Endothelial cell of umbilical vein (primary cell): ENCODE results near the gene LANCL2. TPM values are rescaled to one million over a fixed set of nuclear protein-coding genes. Genes with fewer than 3 reads are reported as not detected.

Experiments used
- BruUV-seq: library from RNA; stranded (reverse); fragments of 400-500 nt; replicated peaks from 2 replicates; lab custom pipeline; 2021; lab: Mats Ljungman, UMichigan
- CTCF ChIA-PET: fragments of 300-600, 350-600 bp; sonication (Branson Sonifier 250); formaldehyde crosslinking; loops from one replicate; lab custom pipeline; 2021; ENCODE audit warnings: antibody characterized with exemption, inconsistent platforms; lab: Charles Lee
- POLR2A ChIA-PET: fragments of 300-600, 350-600 bp; sonication (Branson Sonifier 250); formaldehyde crosslinking; loops from one replicate; lab custom pipeline; 2021; ENCODE audit warnings: antibody characterized with exemption, inconsistent platforms; lab: Charles Lee
- DNase-seq: peaks from one replicate; pipeline ENCODE4 v3.0.0-alpha.2; 2011; ENCODE audit warnings: low read depth, low spot score
- FAIRE-seq: peaks from 2 replicates; lab custom pipeline; 2011; peaks lifted over from hg19 to GRCh38; lab: Jason Lieb, UNC
- H2AFZ ChIP-seq: 2 replicates; pipeline ENCODE4 v1.6.0; 2012; ENCODE audit warnings: low read depth, low read length, control low read depth, inconsistent platforms
- H3K27ac ChIP-seq: 2 replicates; pipeline ENCODE4 v1.5.1; 2011; ENCODE audit warnings: low read depth, mild to moderate bottlenecking, control low read depth, low read length, moderate library complexity; ENCODE audit not compliant: insufficient read depth
- H3K27me3 ChIP-seq, 2 experiments: 2 replicates each; pipeline versions ENCODE4 v1.6.0 to v1.6.1; 2011; ENCODE audit warnings: low read length in 2 of 2, mixed read lengths in 1 of 2; ENCODE audit not compliant: control insufficient read depth in 2 of 2, insufficient read depth in 2 of 2
- H3K36me3 ChIP-seq, 2 experiments: 2 replicates in 1 of 2; 3 replicates in 1 of 2; pipeline ENCODE4 v1.5.1; 2011; ENCODE audit warnings: low read length in 2 of 2, mild to moderate bottlenecking in 1 of 2, moderate library complexity in 1 of 2; ENCODE audit not compliant: control insufficient read depth in 2 of 2, insufficient read depth in 2 of 2; ENCODE audit errors: extremely low read depth in 1 of 2
- H3K4me1 ChIP-seq: 3 replicates; pipeline ENCODE4 v1.5.1; 2011; ENCODE audit warnings: mild to moderate bottlenecking, low read length; ENCODE audit not compliant: control insufficient read depth, insufficient read depth; ENCODE audit errors: extremely low read depth
- H3K4me2 ChIP-seq: 2 replicates; pipeline ENCODE4 v1.6.1; 2011; ENCODE audit warnings: low read length, control low read depth, mixed read lengths; ENCODE audit not compliant: insufficient read depth
- H3K4me3 ChIP-seq, 3 experiments: fragments of 200-600 bp in 1 of 3; sonication (generic), shearing (Covaris generic) in 1 of 3; replicated peaks in 1 of 3; 2 replicates each; pipeline ENCODE4 v1.5.1; 2011 to 2016; ENCODE audit warnings: control low read depth in 3 of 3, low read length in 3 of 3, mild to moderate bottlenecking in 2 of 3, inconsistent platforms in 1 of 3, low read depth in 1 of 3, moderate library complexity in 1 of 3; ENCODE audit not compliant: insufficient read depth in 1 of 3
- H3K79me2 ChIP-seq: 2 replicates; pipeline ENCODE4 v1.6.0; 2012; ENCODE audit warnings: low read length, inconsistent platforms; ENCODE audit not compliant: control insufficient read depth, insufficient read depth
- H3K9ac ChIP-seq: replicated peaks from 2 replicates; pipeline ENCODE3; 2011; ENCODE audit warnings: low read length, control low read depth; ENCODE audit not compliant: insufficient read depth; ENCODE audit errors: extremely low read depth
- H3K9me1 ChIP-seq: replicated peaks from 3 replicates; pipeline ENCODE4 v1.6.0; 2011; ENCODE audit warnings: mild to moderate bottlenecking, low read length; ENCODE audit not compliant: control insufficient read depth, insufficient read depth; ENCODE audit errors: extremely low read depth
- H3K9me3 ChIP-seq: replicated peaks from 2 replicates; pipeline ENCODE4 v1.5.1; 2012; ENCODE audit warnings: low read length, inconsistent platforms; ENCODE audit not compliant: control insufficient read depth, insufficient read depth
- H4K20me1 ChIP-seq: replicated peaks from 2 replicates; pipeline ENCODE3; 2011; ENCODE audit warnings: mild to moderate bottlenecking, low read length; ENCODE audit not compliant: control insufficient read depth, insufficient read depth; ENCODE audit errors: extremely low read depth
- EZH2 ChIP-seq: IDR thresholded peaks from 2 replicates; pipeline ENCODE4 v1.6.1; 2012; ENCODE audit warnings: borderline replicate concordance, low read depth, mild to moderate bottlenecking, moderate library complexity, low read length, inconsistent platforms; ENCODE audit not compliant: severe bottlenecking
- FOS ChIP-seq: IDR thresholded peaks from 2 replicates; pipeline ENCODE4 v1.6.1; 2011; ENCODE audit warnings: mild to moderate bottlenecking, low read length, moderate library complexity, borderline replicate concordance; ENCODE audit not compliant: insufficient read depth
- GATA2 ChIP-seq: IDR thresholded peaks from 2 replicates; pipeline ENCODE4 v1.7.0; 2011; ENCODE audit warnings: low read depth, mild to moderate bottlenecking, moderate library complexity, mixed read lengths, low read length; ENCODE audit not compliant: insufficient read length, insufficient read depth
- JUN ChIP-seq: IDR thresholded peaks from 2 replicates; pipeline ENCODE4 v1.6.1; 2011; ENCODE audit warnings: borderline replicate concordance, low read depth; ENCODE audit not compliant: insufficient read length, insufficient read depth
- MYC ChIP-seq: IDR thresholded peaks from one replicate; pipeline ENCODE4 v1.6.1; 2011; ENCODE audit warnings: mild to moderate bottlenecking, low read depth, low read length
- POLR2A ChIP-seq: IDR thresholded peaks from 2 replicates; pipeline ENCODE4 v1.6.1; 2012; ENCODE audit warnings: low read depth, mild to moderate bottlenecking, control low read depth, low read length
- POLR2AphosphoS5 ChIP-seq: IDR thresholded peaks from 2 replicates; pipeline ENCODE4 v1.6.1; 2012; ENCODE audit warnings: low read depth, mild to moderate bottlenecking, control low read depth, low read length, moderate library complexity; ENCODE audit not compliant: insufficient read depth
- dilution Hi-C: fragments of 300-500 bp; cut with MboI; formaldehyde crosslinking; loops from one replicate; pipeline ENCODE4 v1.15.0; 2019; ENCODE audit warnings: low sequenced_read_pairs; ENCODE audit not compliant: extremely low pct_ligation_motif_present
- intact Hi-C: fragments of 100-400 bp; cut with micrococcal nuclease; formaldehyde crosslinking; loops from one replicate; pipeline ENCODE4 v1.10.0; 2022
- polyA plus RNA-seq, 4 experiments: library from polyadenylated mRNA; depleted of rRNA in 3 of 4; stranded (reverse) in 3 of 4; unstranded in 1 of 4; fragments of >200 nt; gene quantifications; 2 replicates each; pipeline versions ENCODE4 v1.2.1 to v1.2.3, GENCODE V29; 2011 to 2012; ENCODE audit warnings: missing spikeins in 1 of 4
- total RNA-seq: library from RNA; stranded (reverse); gene quantifications from 2 replicates; pipeline ENCODE4 v1.2.3, GENCODE V29; 2021
- TF ChIP-seq, protein P1 (sequence below), 2 donors: IDR thresholded peaks; 1 replicate in 1 of 2; 2 replicates in 1 of 2; pipeline ENCODE4 v1.5.1; 2011; ENCODE audit warnings: low read length in 2 of 2, mild to moderate bottlenecking in 2 of 2, moderate library complexity in 2 of 2, control low read depth in 1 of 2, inconsistent platforms in 1 of 2, low read depth in 1 of 2; ENCODE audit not compliant: insufficient read depth in 1 of 2; ENCODE audit errors: extremely low read depth in 1 of 2
- TF ChIP-seq, protein P2 (sequence below): IDR thresholded peaks from 2 replicates; pipeline ENCODE4 v1.6.1; 2011; ENCODE audit not compliant: insufficient read depth, insufficient read length

LANCL2 gene
- total and polyA plus RNA-seq, 2 donors (not counting 3 experiments of a cell fraction or from before 2014, with no cell fraction given): 19.2 to 25.3 TPM

DNA sequence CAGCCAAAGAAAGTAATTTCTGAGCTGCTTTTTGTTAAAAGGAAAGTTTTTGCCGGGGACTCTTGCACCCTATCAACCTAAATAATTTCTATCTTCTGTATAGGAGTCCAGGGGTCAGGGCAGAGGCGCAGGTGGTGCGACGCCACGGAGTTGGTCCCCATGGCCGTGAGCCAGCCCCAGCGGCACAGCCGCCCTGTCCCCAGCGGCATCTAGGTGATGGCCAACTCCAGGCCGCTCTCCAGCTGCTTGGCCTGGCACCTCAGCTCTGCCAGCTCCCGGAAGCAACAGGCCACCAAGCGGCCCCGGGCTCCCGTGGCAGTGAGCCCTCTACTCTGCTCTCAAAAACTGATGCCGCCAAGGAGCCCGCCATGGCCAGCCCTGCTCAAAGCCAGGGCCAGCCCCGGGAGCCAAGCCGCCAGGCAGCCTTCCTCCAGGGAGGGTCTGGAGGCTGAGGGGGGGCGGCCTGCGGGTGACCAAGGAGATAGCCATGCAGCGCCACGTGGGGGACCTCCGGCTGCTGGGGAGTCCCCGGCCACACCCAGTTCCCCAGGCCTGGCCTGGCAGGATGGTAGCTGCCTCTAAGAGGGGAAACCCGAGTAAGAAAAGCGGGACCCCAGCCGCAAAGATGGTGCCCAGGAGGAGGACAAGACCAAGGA lies 22.8 kb upstream of the LANCL2 start:
- TF ChIP-seq, protein P1, sequence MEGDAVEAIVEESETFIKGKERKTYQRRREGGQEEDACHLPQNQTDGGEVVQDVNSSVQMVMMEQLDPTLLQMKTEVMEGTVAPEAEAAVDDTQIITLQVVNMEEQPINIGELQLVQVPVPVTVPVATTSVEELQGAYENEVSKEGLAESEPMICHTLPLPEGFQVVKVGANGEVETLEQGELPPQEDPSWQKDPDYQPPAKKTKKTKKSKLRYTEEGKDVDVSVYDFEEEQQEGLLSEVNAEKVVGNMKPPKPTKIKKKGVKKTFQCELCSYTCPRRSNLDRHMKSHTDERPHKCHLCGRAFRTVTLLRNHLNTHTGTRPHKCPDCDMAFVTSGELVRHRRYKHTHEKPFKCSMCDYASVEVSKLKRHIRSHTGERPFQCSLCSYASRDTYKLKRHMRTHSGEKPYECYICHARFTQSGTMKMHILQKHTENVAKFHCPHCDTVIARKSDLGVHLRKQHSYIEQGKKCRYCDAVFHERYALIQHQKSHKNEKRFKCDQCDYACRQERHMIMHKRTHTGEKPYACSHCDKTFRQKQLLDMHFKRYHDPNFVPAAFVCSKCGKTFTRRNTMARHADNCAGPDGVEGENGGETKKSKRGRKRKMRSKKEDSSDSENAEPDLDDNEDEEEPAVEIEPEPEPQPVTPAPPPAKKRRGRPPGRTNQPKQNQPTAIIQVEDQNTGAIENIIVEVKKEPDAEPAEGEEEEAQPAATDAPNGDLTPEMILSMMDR (IDR thresholded peaks at IDR 0.05; ENCODE audit: extremely low read depth in 1 of 2, insufficient read depth in 1 of 2, low read depth in 1 of 2, low read length in 2 of 2): no peak
- no peak for TF ChIP-seq MYC
- TF ChIP-seq JUN: no peak
- no peak for TF ChIP-seq FOS
- TF ChIP-seq EZH2: no peak
- TF ChIP-seq, protein P2, sequence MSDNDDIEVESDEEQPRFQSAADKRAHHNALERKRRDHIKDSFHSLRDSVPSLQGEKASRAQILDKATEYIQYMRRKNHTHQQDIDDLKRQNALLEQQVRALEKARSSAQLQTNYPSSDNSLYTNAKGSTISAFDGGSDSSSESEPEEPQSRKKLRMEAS: no peak
- no peak for TF ChIP-seq GATA2
- TF ChIP-seq POLR2AphosphoS5: no peak
- TF ChIP-seq POLR2A: no peak
- Histone ChIP-seq H2AFZ (no peak overlapping the region), H3K36me3 (no peaks in the 10 kb centered on the region), H3K4me1 (no peaks in the 10 kb centered on the region), H3K27me3 (no peaks in the 10 kb centered on the region), H3K4me3 (no peak overlapping the region), H3K4me2 (no peak overlapping the region), H3K9me3 (no peaks in the 10 kb centered on the region), H3K79me2 (no peaks in the 10 kb centered on the region), H3K9me1 (no peaks in the 10 kb centered on the region), H4K20me1 (no peaks in the 10 kb centered on the region), H3K9ac (no peak overlapping the region), H3K27ac (no peak overlapping the region)
- dilution Hi-C loops (no loop called here), intact Hi-C loops (no loop called here)
- CTCF ChIA-PET: no interaction called here
- FAIRE-seq (no peak), DNase-seq (no peak)
- POLR2A ChIA-PET: no interaction called here
- no TSS peak for BruUV-seq
